Measurements from ENCODE around the gene TSPO.

DNA sequence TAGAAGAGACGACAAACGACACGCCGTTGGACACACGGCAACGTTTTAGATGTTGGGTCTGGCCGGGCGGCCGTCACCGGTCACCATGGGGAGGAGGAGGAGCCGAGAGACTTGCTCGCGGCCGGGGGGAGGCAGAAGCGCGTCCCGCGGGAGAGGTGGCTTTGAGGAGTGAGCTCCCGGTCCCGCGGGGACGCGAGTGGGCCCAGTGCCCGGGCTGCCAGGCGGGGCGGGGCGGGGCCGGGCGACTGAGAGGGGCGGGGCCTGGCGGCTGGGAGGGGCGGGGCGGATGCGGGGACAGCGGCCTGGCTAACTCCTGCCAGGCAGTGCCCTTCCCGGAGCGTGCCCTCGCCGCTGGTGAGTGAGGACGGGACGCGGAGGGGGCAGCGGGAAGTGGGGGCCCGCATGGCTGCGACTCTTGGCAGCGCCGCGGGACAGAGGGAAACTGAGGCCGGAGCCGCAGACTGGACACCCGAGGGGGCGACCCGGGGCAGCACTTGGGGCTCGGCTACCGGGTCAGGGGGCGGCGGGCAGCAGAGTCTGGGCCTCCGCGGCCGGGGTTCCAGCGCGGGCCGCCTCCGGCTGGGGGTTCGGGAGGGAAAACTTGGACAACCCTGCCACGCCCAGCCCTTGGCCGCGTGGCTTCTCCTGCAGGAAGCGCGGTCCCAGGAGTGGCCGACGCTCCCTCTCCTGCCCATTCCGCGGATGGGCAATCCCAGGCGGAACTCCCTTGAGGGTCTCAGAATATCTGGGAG, at the start of gene TSPO:
- TF ChIP-seq, protein P1, sequence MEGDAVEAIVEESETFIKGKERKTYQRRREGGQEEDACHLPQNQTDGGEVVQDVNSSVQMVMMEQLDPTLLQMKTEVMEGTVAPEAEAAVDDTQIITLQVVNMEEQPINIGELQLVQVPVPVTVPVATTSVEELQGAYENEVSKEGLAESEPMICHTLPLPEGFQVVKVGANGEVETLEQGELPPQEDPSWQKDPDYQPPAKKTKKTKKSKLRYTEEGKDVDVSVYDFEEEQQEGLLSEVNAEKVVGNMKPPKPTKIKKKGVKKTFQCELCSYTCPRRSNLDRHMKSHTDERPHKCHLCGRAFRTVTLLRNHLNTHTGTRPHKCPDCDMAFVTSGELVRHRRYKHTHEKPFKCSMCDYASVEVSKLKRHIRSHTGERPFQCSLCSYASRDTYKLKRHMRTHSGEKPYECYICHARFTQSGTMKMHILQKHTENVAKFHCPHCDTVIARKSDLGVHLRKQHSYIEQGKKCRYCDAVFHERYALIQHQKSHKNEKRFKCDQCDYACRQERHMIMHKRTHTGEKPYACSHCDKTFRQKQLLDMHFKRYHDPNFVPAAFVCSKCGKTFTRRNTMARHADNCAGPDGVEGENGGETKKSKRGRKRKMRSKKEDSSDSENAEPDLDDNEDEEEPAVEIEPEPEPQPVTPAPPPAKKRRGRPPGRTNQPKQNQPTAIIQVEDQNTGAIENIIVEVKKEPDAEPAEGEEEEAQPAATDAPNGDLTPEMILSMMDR (IDR thresholded peaks at IDR 0.05), result no peak
- TF ChIP-seq EP300 (IDR thresholded peaks at IDR 0.05; ENCODE audit: borderline replicate concordance in 1 of 2, low read depth in 1 of 2, low read length in 1 of 2) (no peak), REST (IDR thresholded peaks at IDR 0.05; ENCODE audit: low read depth, low read length) (no peak), POLR2AphosphoS5 (IDR thresholded peaks at IDR 0.05; ENCODE audit: low read depth, low read length) (no peak), MXI1 (IDR thresholded peaks at IDR 0.05; ENCODE audit: low read depth, low read length) (no peak), MAX (IDR thresholded peaks at IDR 0.05; ENCODE audit: low read depth) (peak; percentile 76; the same call in 1 of the 2 replicates), TAF1 (IDR thresholded peaks at IDR 0.05; ENCODE audit: borderline replicate concordance, low read depth, low read length) (no peak), ELF1 (IDR thresholded peaks at IDR 0.05) (no peak), RAD21 (IDR thresholded peaks at IDR 0.05; ENCODE audit: low read length) (no peak), YY1 (IDR thresholded peaks at IDR 0.05; ENCODE audit: low read depth) (no peak), USF1 (IDR thresholded peaks at IDR 0.05; ENCODE audit: borderline replicate concordance, low read depth) (no peak), FOXM1 (IDR thresholded peaks at IDR 0.05; ENCODE audit: low read depth) (no peak), RFX5 (IDR thresholded peaks at IDR 0.05; ENCODE audit: low read length) (peak; percentile 65; the same call in 1 of the 2 replicates)

All from SK-N-SH (cell line).